ENCODE data around the gene SSBP3.
"Not testable (repeated sequence)": the region's sequence is repeated elsewhere in the genome, so short reads cannot be mapped to it uniquely, and the experiment has no call there.

SSBP3 gene

DNA sequence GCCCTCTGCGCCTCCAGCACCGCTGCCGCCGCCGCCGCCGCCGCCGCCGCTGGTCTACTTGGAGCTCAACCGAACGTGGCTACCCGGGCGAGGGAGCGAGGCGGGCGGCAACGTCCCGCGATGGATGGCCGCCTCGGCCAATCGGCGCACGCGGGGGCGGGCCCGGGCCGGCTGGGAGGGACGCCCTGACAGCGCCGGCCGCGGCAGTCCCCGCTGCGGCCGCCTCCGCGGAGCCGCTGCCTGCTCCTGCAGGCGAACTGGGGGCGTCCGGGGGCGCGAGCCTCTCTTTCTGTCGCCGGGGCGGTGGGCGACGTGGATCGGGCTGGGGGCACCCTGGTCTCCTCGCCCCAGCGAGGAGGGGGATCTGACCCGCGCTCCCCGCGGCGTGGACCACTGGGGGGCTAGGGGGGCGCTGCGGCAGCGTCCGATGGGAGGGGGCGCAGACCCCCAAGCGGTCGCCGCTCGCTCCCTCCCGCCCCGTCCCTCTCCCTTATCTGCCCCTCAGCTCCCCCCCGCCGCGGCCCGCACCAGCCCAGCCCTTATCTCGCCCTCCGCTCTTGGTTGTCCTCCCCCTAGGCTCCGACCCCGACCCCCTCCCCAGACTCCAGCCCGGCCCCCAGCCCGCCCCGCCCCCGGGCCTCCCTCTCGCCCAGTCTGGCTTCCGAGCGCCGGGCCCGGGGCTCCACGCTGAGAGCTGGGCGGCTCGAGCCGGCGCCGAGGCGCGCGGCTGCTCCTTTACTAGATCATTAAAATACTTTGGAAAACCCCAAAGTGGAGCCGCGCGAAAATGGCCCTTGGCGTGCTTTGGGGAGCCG, at the start of gene SSBP3:
SSBP3 (minus strand) TSS at position 56 of the 815 bp plus-strand sequence.
- peak; percentile 93 for DNase-seq (ENCODE audit: low spot score)

GRCh38 chr1:54453509-54453908, 47.3 kb upstream of the SSBP3 start:
- no peak for DNase-seq (ENCODE audit: low spot score)

- DNase-seq (ENCODE audit: low spot score), result no peak
Observed at GRCh38 chr1:54453022-54453421, 46.8 kb upstream of the SSBP3 start.

DNA sequence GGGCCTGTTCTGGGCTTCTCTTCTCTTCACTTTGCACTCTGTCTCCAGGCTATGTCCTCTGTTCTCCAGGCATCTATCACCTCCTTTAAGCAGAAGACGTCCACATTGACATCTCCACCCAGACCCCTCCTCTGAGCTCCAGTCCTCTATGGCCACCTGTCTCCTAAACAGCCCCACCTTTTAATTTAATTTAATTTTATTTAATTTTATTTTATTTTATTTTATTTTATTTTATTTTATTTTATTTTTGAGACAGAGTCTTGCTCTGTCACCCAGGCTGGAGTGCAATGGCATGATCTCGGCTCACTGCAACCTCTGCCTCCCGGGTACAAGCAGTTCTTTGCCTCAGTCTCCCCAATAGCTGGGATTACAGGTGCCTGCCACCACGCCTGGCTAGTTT, 43.2 kb upstream of the SSBP3 start:
- DNase-seq (ENCODE audit: low spot score), result not testable (repeated sequence)

GRCh38 chr1:54448801-54449200, 42.6 kb upstream of the SSBP3 start:
- not testable (repeated sequence) for DNase-seq (ENCODE audit: low spot score)

DNA sequence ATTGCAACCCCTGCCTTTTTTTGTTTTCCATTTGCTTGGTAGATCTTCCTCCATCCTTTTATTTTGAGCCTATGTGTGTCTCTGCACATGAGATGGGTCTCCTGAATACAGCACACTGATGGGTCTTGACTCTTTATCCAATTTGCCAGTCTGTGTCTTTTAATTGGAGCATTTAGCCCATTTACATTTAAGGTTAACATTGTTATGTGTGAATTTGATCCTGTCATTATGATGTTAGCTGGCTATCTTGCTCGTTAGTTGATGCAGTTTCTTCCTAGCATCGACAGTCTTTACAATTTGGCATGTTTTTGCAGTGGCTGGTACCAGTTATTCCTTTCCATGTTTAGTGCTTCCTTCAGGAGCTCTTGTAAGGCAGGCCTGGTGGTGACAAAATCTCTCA, 40.9 kb upstream of the SSBP3 start:
- not testable (repeated sequence) for DNase-seq (ENCODE audit: low spot score)

- DNase-seq (ENCODE audit: low spot score), result no peak
Observed at GRCh38 chr1:54442185-54442584, 36.0 kb upstream of the SSBP3 start.

DNA sequence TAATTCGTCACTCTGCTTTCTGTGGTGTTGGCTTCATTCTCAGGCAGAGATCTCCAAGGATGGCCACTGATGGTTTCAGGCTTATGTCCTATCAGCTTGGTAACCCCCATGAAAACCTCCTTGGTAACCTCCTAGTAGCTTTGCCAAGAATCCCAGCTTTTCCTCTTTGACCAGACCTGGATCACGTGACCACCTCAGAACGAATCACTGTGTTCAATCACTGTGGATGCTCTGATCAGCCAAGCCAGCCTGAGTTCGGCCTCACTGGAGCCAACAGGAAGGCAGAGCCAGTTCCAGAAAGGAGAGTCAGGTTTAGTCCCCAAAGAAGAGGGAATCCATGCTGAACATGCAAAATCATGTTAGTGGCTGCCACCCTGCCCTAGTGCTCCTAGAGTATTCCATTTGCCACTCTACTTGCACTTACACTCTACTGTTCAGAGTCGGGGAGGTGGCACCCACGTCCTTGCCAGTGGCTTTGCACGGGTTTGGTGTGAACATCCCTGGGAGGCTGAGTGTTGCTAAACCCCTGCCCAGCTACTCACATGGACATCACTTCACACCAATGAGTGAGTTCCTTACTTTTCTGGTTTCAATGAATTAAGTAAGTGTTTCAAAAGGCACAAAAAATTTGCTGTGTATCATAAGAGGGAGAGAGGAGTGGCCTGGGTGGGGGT, 33.5 kb upstream of the SSBP3 start:
- DNase-seq (ENCODE audit: low spot score), result no peak

DNA sequence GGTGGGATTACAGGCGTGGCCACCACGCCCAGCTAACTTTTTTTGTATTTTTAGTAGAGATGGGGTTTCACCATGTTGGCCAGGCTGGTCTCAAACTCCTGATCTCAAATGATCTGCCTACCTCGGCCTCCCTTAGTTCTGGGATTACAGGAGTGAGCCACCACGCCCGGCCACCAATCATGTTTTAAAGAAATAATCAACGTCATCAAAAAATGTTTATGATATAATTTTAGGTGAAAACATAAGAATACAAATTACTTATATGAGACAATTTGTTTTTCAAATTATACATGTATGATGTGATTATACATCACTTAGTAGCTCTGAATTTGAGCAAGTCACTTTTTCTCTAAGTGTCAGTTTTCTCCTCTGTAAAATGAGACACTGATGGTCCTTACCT, 31.6 kb upstream of the SSBP3 start:
- no peak for DNase-seq (ENCODE audit: low spot score)

DNA sequence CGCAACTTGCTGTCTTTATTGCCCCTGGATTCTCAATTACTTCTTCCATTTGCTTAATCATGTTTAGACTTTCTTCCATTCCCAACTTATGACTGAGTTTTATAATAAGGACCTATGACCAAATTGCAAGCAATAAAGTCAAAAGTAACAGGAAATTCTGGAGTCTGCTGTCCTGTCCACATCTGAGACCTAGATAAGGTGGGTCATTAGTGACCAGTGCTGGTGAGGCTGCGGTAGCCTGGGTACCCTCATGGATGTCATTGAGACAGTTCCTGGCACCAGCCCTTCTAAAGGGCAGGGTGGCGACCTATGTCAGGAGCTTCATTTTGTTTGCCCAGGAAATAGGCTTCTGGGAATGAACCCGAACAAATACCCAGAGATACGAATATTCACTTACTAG, 30.6 kb upstream of the SSBP3 start:
- DNase-seq (ENCODE audit: low spot score), result no peak

DNA sequence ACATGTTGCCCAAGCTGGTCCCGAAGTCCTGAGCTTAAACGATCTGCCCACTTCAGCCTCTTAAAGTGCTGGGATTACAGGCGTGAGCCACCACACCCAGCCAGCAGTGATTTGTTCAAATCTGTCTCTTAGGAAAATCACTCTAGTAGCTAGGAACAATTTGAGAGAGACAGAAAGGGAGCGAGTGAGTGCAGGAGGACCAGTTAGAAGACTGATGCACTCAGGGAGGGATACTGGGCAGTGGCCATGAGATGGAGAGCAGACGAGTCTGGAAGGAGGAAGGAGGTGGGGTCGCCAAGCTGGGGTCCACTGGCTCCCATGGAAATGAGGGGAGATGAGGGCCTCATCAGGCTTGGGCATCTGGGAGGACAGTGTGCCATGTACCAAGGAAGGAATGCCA, 23.6 kb upstream of the SSBP3 start:
- DNase-seq (ENCODE audit: low spot score), result no peak

- no peak for DNase-seq (ENCODE audit: low spot score)
Observed at GRCh38 chr1:54428837-54429518, 22.8 kb upstream of the SSBP3 start.

DNA sequence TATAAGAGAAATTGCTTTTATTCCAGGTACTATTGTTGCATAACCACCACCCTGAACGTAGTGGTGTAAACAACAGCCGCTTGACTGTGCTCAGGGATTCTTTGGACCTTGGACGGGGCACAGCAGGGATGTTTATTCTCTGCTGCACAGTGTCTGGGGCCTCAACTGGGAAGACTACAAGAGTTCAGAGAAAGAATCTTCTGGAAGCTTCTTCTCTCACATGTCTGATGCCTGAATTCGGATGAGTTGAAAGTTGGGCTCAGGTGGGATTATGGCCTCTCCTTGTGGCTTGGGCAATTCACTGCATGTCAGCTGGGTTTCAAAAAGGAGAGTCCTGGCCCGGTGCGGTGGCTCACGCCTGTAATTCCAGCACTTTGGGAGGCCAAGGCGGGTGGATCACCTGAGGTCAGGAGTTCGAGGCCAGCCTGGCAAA, 19.0 kb upstream of the SSBP3 start:
- no peak for DNase-seq (ENCODE audit: low spot score)

- no peak for DNase-seq (ENCODE audit: low spot score)
Observed at GRCh38 chr1:54424398-54424797, 18.2 kb upstream of the SSBP3 start.

DNA sequence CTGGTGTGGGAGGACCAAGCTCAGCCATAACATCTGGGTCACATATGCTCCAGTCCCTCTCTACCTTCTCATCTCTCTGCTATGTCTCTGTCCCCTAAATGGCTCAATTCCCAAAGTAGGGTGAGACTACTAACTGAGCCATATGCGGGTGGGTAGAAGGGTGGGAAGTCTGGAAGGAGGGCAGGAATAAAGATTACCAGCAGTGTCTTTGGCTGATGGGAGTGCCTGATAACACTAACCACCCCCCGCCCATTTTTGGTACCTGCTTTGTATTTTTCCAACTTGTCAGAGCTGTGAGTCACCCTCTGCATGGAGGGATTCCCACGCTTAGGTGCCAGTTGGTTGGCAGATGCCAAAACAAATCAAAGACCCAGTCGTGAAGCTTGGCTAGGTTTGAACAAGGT, 14.9 kb upstream of the SSBP3 start:
- DNase-seq (ENCODE audit: low spot score), result no peak

DNA sequence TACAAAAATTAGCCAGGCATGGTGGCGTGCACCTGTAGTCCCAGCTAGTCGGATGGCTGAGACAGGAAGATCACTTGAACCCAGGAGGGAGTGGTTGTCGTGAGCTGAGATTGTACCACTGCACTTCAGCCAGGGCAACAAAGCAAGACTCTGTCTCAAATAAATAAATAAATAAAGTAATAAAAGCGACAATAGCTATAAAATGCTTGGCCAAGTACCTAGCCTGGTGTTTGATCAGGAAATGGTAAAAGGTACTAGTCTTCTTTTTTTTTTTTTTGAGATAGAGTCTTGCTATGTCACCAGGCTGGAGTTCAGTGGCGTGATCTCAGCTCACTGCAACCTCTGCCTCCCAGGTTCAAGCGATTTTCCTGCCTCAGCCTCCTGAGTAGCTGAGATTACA, 12.4 kb upstream of the SSBP3 start:
- DNase-seq (ENCODE audit: low spot score), result not testable (repeated sequence)

- no peak for DNase-seq (ENCODE audit: low spot score)
Observed at GRCh38 chr1:54417123-54417522, 10.9 kb upstream of the SSBP3 start.

GRCh38 chr1:54416435-54416834, 10.2 kb upstream of the SSBP3 start:
- DNase-seq (ENCODE audit: low spot score), result no peak

DNA sequence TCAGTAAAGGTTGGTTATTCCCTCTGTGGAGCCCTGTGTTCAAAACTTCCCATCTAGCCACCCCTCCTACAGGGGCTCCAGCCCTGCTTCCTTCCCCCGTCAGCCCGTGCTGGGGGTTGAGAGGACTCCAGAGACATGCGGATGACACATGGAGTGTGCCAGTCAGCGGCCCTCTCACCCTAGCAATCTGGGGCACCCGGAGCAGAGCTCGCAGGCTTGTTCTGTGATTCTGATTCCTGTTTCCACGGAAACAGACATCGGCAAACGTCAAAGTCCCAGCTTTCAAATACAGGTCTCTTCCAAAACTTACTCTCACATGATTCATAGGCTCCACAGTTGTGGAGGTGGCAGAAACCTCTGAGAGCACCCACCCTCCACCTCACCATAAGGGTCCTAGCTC, 9.8 kb upstream of the SSBP3 start:
- DNase-seq (ENCODE audit: low spot score), result no peak

DNA sequence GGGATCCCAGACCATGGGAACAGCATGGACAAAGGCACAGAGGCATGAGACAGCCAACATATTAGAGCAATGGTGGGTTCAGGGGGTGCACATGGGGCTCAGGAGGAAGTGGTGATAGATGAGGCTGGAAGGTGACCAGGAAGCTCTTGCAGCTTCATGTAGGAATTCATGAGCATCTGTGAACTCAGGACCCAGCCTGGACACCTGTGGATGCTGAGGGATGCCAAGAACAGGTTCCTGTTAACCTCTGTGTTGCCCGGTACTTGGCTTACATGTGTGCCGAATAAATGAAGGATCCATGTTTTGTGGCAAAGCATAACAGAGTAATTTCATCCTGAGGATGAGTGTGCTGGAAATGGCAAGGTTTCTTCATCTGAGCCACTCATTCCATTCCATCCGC, 9.3 kb upstream of the SSBP3 start:
- DNase-seq (ENCODE audit: low spot score), result no peak

DNA sequence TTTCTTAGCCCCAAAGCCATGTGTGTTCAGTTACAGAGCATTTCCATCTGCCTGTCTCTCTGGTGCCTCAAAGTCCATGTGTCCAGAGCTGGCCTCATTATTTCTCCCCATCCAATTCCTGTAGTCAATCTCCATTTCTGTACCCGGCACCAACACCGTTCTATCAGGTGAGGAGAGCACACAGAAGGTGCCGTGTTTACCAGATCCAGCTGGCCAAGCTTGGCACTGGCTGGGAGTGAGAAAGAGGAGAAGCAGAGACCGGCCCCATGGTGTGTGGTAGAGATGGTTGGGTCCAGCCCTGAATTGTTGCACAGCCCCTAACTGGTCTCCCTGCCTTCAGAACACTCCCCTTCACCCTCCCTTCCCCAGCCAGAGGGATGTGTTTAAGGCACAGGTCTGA, 7.5 kb upstream of the SSBP3 start:
- DNase-seq (ENCODE audit: low spot score), result no peak

GRCh38 chr1:54413295-54413694, 7.1 kb upstream of the SSBP3 start:
- peak; percentile 13 for DNase-seq (ENCODE audit: low spot score)

- no peak for DNase-seq (ENCODE audit: low spot score)
Observed at GRCh38 chr1:54410359-54410758, 4.2 kb upstream of the SSBP3 start.

Data from activated CD4-positive, alpha-beta T cell treated with anti-CD3 and anti-CD28 coated beads, Interleukin-2, Interleukin-4, amounts not matched to agents 100 ng/mL and 50 ng/mL, durations not matched to agents 16 hours and 8 hours (primary cell).